Measurements from ENCODE around the gene EPB41L1.

- no peak for TF ChIP-seq CTCF (IDR thresholded peaks at IDR 0.05)
- no peak for TF ChIP-seq POLR2A (IDR thresholded peaks at IDR 0.05)
- TF ChIP-seq POLR2AphosphoS5 (IDR thresholded peaks at IDR 0.05) = no peak
Measured at GRCh38 chr20:36150847-36151539, 3.5 kb upstream of the EPB41L1 start.
